ENCODE measurements around the gene SSBP3.
"Not testable (repeated sequence)": the region's sequence is repeated elsewhere in the genome, so short reads cannot be mapped to it uniquely, and the experiment has no call there.

Gene SSBP3

DNA sequence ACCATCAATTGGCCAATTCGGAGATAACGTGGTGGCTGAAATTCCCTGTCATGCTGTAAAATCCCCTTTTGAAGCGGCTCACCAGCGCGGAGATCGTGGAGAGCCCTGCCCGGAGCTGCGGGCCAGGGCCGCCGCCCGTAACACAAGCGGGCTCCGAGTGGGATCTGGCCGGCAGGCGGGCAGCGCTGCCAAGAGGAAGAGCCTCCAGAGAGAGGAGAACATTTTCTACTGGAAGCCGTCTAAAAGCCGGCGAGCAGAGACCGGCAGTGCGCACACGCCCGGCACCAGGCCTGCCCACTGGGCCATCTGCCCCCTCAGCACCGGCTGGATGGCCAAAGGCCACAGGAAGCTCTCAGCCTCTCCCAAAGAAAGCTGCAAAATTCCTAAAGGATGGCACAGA lies 15.5 kb downstream of the SSBP3 start:
- Mint-ChIP-seq H3K27me3 (no peaks in the 10 kb centered on the region), H3K9me3 (ENCODE audit: low read depth) (no peaks in the 10 kb centered on the region), H3K4me1 (ENCODE audit: low read depth) (peaks cover 38% of the 10 kb centered on the region), H3K36me3 (no peaks in the 10 kb centered on the region), H3K27ac (no peak overlapping the region), H3K4me3 (no peak overlapping the region)

DNA sequence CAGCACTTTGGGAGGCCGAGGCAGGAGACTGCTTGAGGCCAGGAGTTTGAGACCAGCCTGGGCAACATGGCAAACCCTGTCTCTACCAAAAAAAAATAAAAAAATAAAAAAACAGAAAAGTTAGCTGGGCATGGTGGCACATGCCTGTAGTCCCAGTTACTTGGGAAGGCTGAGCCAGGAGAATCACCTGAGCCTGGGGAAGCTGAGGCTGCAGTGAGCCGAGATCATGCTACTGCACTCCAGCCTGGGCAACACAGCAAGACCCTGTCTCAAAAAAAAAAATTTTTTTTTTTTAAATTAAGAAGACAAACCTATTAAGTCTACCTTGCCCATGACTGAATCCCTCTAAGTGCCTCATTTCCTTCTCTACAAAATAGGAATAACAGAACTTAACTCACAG lies 16.6 kb downstream of the SSBP3 start:
- not testable (repeated sequence) for H3K9me3 Mint-ChIP-seq (ENCODE audit: low read depth); H3K27me3 Mint-ChIP-seq; H3K27ac Mint-ChIP-seq; H3K36me3 Mint-ChIP-seq; H3K4me3 Mint-ChIP-seq
- peaks cover 37% of the 10 kb centered on the region for H3K4me1 Mint-ChIP-seq (ENCODE audit: low read depth)

DNA sequence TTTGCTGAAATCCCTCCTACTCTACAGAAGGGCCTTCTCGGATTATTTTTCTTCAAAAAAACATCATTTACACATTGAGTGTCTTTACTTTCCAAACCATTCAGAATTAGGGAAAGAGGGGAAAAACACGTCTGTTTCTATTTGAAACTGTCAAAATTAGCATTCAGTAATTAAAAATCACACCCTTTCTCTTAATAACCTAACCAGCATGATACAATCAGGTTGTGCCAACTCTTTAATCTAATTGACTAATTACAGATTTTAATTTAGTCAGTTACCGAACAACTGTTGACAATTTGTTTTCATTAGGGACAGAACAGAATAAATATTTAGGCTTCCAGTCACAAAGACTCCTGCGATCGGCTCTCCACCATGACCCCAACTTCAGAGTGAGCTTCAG lies 18.8 kb downstream of the SSBP3 start:
- Mint-ChIP-seq H3K36me3 (no peaks in the 10 kb centered on the region), H3K27ac (no peak overlapping the region), H3K4me3 (no peak overlapping the region), H3K4me1 (ENCODE audit: low read depth) (peaks cover 38% of the 10 kb centered on the region), H3K27me3 (no peaks in the 10 kb centered on the region), H3K9me3 (ENCODE audit: low read depth) (no peaks in the 10 kb centered on the region)

DNA sequence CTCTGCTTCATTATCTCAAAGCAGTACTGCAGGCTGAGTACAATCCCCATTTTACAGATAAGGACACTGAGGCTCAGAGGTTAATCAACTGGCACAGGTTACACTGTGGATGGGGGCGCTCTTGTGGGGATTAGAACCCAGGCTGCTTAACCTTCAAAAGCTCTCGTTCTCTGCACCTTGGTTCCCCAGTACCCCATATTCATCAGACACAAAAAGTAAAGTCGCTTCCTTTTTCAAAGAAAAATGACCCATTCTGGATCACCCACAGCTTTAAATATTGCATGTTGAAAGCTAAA lies 20.5 kb downstream of the SSBP3 start:
- H3K36me3 Mint-ChIP-seq: peaks cover 2% of the 10 kb centered on the region

GRCh38 chr1:54384918-54385726 lies 21.1 kb downstream of the SSBP3 start:
- H3K27ac Mint-ChIP-seq: peak overlapping the region; percentile 54
- H3K4me1 Mint-ChIP-seq (ENCODE audit: low read depth): peaks cover 45% of the 10 kb centered on the region
- H3K9me3 Mint-ChIP-seq (ENCODE audit: low read depth): no peaks in the 10 kb centered on the region
- no peak overlapping the region for H3K4me3 Mint-ChIP-seq
- H3K27me3 Mint-ChIP-seq: no peaks in the 10 kb centered on the region
- peaks cover 2% of the 10 kb centered on the region for H3K36me3 Mint-ChIP-seq

More for the DNA sequence above, 20.5 kb downstream of the SSBP3 start:
- Mint-ChIP-seq H3K9me3 (ENCODE audit: low read depth) (no peaks in the 10 kb centered on the region), H3K27ac (no peak overlapping the region), H3K4me1 (ENCODE audit: low read depth) (peaks cover 42% of the 10 kb centered on the region), H3K4me3 (no peak overlapping the region), H3K27me3 (no peaks in the 10 kb centered on the region)

- peaks cover 46% of the 10 kb centered on the region for H3K4me1 Mint-ChIP-seq (ENCODE audit: low read depth)
- no peak overlapping the region for H3K4me3 Mint-ChIP-seq
- no peak overlapping the region for H3K27ac Mint-ChIP-seq
Measured at GRCh38 chr1:54384471-54384870, 21.7 kb downstream of the SSBP3 start.

GRCh38 chr1:54381524-54381923 lies 24.7 kb downstream of the SSBP3 start:
- Mint-ChIP-seq H3K4me3 (peak overlapping the region; percentile 55), H3K27ac (no peak overlapping the region), H3K27me3 (no peaks in the 10 kb centered on the region), H3K4me1 (ENCODE audit: low read depth) (peaks cover 58% of the 10 kb centered on the region), H3K36me3 (peaks cover 4% of the 10 kb centered on the region), H3K9me3 (ENCODE audit: low read depth) (no peaks in the 10 kb centered on the region)

More at GRCh38 chr1:54384471-54384870, 21.7 kb downstream of the SSBP3 start:
- H3K36me3 Mint-ChIP-seq: peaks cover 2% of the 10 kb centered on the region
- H3K9me3 Mint-ChIP-seq (ENCODE audit: low read depth): no peaks in the 10 kb centered on the region
- H3K27me3 Mint-ChIP-seq: no peaks in the 10 kb centered on the region

GRCh38 chr1:54380290-54380882 lies 25.8 kb downstream of the SSBP3 start:
- no peak overlapping the region for H3K4me3 Mint-ChIP-seq
- H3K27ac Mint-ChIP-seq: peak overlapping the region; percentile 50

GRCh38 chr1:54379555-54380289 lies 26.5 kb downstream of the SSBP3 start:
- no peaks in the 10 kb centered on the region for H3K9me3 Mint-ChIP-seq (ENCODE audit: low read depth)
- H3K4me3 Mint-ChIP-seq: no peak overlapping the region
- H3K36me3 Mint-ChIP-seq: peaks cover 4% of the 10 kb centered on the region
- H3K27ac Mint-ChIP-seq: no peak overlapping the region
- H3K27me3 Mint-ChIP-seq: no peaks in the 10 kb centered on the region
- peaks cover 62% of the 10 kb centered on the region for H3K4me1 Mint-ChIP-seq (ENCODE audit: low read depth)

More at GRCh38 chr1:54380290-54380882, 25.8 kb downstream of the SSBP3 start:
- Mint-ChIP-seq H3K4me1 (ENCODE audit: low read depth) (peaks cover 58% of the 10 kb centered on the region), H3K36me3 (peaks cover 4% of the 10 kb centered on the region), H3K9me3 (ENCODE audit: low read depth) (no peaks in the 10 kb centered on the region), H3K27me3 (no peaks in the 10 kb centered on the region)

- no peaks in the 10 kb centered on the region for H3K9me3 Mint-ChIP-seq (ENCODE audit: low read depth)
- H3K4me3 Mint-ChIP-seq: no peak overlapping the region
- no peak overlapping the region for H3K27ac Mint-ChIP-seq
- H3K36me3 Mint-ChIP-seq: peaks cover 4% of the 10 kb centered on the region
- no peaks in the 10 kb centered on the region for H3K27me3 Mint-ChIP-seq
- H3K4me1 Mint-ChIP-seq (ENCODE audit: low read depth): peaks cover 69% of the 10 kb centered on the region
Measured at GRCh38 chr1:54378874-54379554, 27.2 kb downstream of the SSBP3 start.

- Mint-ChIP-seq H3K4me3 (no peak overlapping the region), H3K27me3 (no peaks in the 10 kb centered on the region), H3K4me1 (ENCODE audit: low read depth) (peaks cover 71% of the 10 kb centered on the region), H3K27ac (no peak overlapping the region), H3K36me3 (peaks cover 4% of the 10 kb centered on the region), H3K9me3 (ENCODE audit: low read depth) (no peaks in the 10 kb centered on the region)
Measured at GRCh38 chr1:54378157-54378873, 27.9 kb downstream of the SSBP3 start.

DNA sequence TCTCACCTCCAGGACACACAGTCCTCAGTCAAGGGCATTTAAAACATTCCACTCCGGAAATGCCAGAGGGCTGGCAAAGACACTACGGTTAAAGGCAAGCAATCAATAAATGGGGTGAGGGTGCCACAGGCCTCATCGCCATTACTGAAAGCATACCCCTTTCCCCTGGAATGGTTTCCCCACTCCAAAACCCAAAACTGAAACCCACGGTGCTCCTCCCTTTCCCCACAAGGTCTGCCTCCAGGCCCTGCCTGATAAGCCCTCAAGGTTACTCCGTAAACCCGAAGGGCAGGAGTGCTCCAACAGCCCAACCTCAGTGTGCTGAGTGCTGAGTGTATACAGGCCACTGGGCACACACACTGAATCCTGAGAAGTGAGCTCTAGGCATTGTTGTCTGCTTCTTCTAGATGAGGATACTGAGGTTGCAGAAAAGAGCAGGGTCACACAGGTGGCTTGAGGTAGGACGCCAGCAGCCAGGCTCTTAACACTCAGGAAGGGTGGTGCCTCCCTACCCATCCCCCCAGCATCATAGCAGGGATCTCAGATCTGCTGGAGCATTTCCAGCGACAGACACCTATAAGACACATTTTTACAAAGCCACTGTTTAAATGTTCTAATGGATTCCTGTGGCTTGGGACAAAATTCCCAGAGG lies 29.0 kb downstream of the SSBP3 start:
- Mint-ChIP-seq H3K9me3 (ENCODE audit: low read depth) (no peaks in the 10 kb centered on the region), H3K4me1 (ENCODE audit: low read depth) (peaks cover 83% of the 10 kb centered on the region), H3K27ac (peak overlapping the region; percentile 64), H3K27me3 (no peaks in the 10 kb centered on the region), H3K4me3 (peak overlapping the region; percentile 28), H3K36me3 (peaks cover 4% of the 10 kb centered on the region)

DNA sequence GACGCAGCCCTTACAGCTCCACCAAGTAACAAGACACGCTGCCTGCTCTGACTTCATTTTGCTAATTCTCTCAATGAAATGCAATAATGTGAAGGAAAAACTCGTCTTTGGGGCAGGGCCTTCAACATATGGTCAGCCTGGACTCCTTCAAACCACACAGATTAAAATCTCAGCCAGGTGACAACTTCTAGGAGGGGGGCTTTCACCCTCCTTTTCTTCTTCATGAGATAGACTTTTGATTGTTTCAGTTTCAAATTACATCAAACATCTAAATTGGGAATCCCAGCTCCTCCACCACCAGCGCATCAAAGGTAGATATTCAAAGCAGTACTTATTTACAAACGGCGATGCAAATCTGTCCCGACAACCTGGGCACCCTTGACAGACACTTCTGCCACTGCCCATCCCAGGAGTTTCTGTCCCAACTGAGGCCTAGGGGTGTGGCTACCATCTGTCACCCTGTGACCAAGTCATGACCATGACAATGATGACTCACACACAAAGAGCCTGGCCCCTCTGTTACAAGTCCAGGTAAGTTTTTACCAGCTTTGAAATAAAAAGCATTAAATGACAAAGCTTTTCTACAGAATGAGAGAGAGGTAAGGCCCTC lies 29.7 kb downstream of the SSBP3 start:
- Mint-ChIP-seq H3K27ac (peak overlapping the region; percentile 64), H3K4me1 (ENCODE audit: low read depth) (peaks cover 88% of the 10 kb centered on the region), H3K4me3 (peak overlapping the region; percentile 36), H3K27me3 (no peaks in the 10 kb centered on the region), H3K9me3 (ENCODE audit: low read depth) (no peaks in the 10 kb centered on the region), H3K36me3 (peaks cover 4% of the 10 kb centered on the region)

Data from activated naive CD8-positive, alpha-beta T cell (primary cell).